Ishikawa (cell line): ENCODE results near the gene ZPBP2.

Source experiments
- CEBPB ChIP-seq: IDR thresholded peaks from 2 replicates; pipeline ENCODE4 v1.6.1; 2012
- CREB1 ChIP-seq: IDR thresholded peaks from 2 replicates; pipeline ENCODE4 v1.6.1; 2012; ENCODE audit warnings: low read depth
- EGR1 ChIP-seq: IDR thresholded peaks from 2 replicates; pipeline ENCODE4 v1.6.1; 2012
- EP300 ChIP-seq: IDR thresholded peaks from 2 replicates; pipeline ENCODE4 v1.6.1; 2012; ENCODE audit warnings: borderline replicate concordance
- FOXM1 ChIP-seq: IDR thresholded peaks from 2 replicates; pipeline ENCODE4 v1.6.1; 2012; ENCODE audit warnings: low read depth, borderline replicate concordance
- MAX ChIP-seq: IDR thresholded peaks from 2 replicates; pipeline ENCODE4 v1.6.1; 2012
- RAD21 ChIP-seq: IDR thresholded peaks from 2 replicates; pipeline ENCODE4 v1.6.1; 2012; ENCODE audit warnings: low read depth
- REST ChIP-seq: IDR thresholded peaks from 2 replicates; pipeline ENCODE4 v1.6.1; 2012; ENCODE audit warnings: low read depth, mild to moderate bottlenecking
- TAF1 ChIP-seq: IDR thresholded peaks from 2 replicates; pipeline ENCODE4 v1.6.1; 2012; ENCODE audit warnings: low read depth, mild to moderate bottlenecking
- TEAD4 ChIP-seq: IDR thresholded peaks from 2 replicates; pipeline ENCODE4 v1.6.1; 2012
- USF1 ChIP-seq: IDR thresholded peaks from 2 replicates; pipeline ENCODE4 v1.6.1; 2012
- ZBTB7A ChIP-seq: IDR thresholded peaks from 2 replicates; pipeline ENCODE4 v1.6.1; 2012; ENCODE audit warnings: low read depth

- TF ChIP-seq RAD21 (no peak), TAF1 (no peak), CEBPB (no peak), FOXM1 (no peak), EP300 (no peak), MAX (no peak), USF1 (no peak), ZBTB7A (no peak), REST (no peak), TEAD4 (no peak), EGR1 (no peak), CREB1 (no peak)
Measured at GRCh38 chr17:39818358-39819000, 49.5 kb upstream of the ZPBP2 start.
